Duodenal mucosa (tissue), 2 donors: ENCODE measurements around the gene HABP4.
A peak's percentile ranks its signal among the peaks of the same experiment; 100 is the strongest.

Experiments
- H3K27ac ChIP-seq: one replicate; pipeline ENCODE4 v1.7.0; 2013; ENCODE audit warnings: low read depth, low read length
- H3K27me3 ChIP-seq, 2 donors: one replicate each; pipeline ENCODE4 v1.7.0; 2013; ENCODE audit warnings: low read length in 2 of 2, control low read depth in 1 of 2; ENCODE audit not compliant: insufficient read depth in 2 of 2, control insufficient read depth in 1 of 2
- H3K36me3 ChIP-seq, 2 donors: one replicate each; pipeline ENCODE4 v1.7.0; 2013; ENCODE audit warnings: low read length in 2 of 2, control low read depth in 1 of 2; ENCODE audit not compliant: insufficient read depth in 2 of 2, control insufficient read depth in 1 of 2
- H3K4me1 ChIP-seq, 2 donors: one replicate each; pipeline ENCODE4 v1.7.0; 2013; ENCODE audit warnings: low read length in 2 of 2, control low read depth in 1 of 2; ENCODE audit not compliant: insufficient read depth in 2 of 2, control insufficient read depth in 1 of 2
- H3K4me3 ChIP-seq, 2 donors: one replicate each; pipeline ENCODE4 v1.7.0; 2013; ENCODE audit warnings: low read length in 2 of 2, low read depth in 1 of 2
- H3K9ac ChIP-seq, 2 donors: one replicate each; pipeline ENCODE4 v1.7.0; 2013; ENCODE audit warnings: low read length in 2 of 2, low read depth in 1 of 2
- H3K9me3 ChIP-seq, 2 donors: one replicate each; pipeline ENCODE4 v1.7.0; 2013; ENCODE audit warnings: low read length in 2 of 2, control low read depth in 1 of 2; ENCODE audit not compliant: control insufficient read depth in 1 of 2

Gene HABP4

DNA sequence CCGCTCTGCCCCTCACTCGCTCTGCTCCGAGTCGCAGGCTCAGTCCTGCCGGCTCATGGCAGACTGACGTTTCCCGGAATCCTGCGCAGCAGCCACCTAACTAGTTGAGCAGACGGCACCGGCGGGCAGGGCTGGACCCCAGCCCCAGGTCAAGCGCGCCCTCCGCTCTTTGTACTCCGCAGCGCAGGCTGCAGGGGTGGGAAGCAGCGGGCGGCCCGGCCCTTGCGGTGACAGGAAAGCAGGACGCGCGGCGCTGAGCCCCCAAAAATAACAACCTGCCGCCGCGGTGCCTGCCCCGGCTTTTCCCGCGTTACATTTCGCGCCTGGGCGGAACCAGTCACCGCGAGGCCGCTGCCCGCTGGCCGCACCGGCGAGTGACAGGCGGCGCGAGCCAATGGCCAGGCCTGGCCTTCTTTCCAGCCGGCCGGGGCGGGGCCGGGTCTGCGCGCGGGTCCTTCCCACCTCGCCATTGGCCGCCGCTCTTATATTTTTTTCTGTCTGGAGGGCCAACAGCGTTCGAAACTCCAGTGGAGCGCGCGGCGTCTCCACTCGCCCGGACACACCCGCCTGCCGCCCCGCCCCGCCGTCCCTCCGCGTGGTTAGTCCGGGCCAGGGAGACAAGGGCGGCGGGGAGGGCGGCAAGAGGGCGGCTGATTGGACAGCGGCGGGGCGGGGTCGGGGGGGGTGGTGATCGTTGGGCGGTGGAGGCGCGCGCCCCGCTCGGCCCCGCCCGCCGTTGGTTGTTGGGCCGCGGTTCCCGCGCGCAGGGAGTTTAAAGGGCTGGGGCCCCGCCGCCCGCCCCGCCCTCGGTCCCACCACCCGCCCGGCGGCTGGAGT is 31.7 kb upstream of the HABP4 start, which contains the start of gene ZNF367:
ZNF367 (minus strand) TSS at position 288 of the 837 bp plus-strand sequence. CDS start 338 bp downstream, outside the sequence.
- peak within 1 kb of the TSS; percentile 67 to 97 for H3K9ac ChIP-seq
- H3K27ac ChIP-seq, result peak within 1 kb of the TSS; percentile 98
- peak within 1 kb of the TSS; percentile 91 to 100 for H3K4me3 ChIP-seq
- no peaks in the 10 kb centered on the region for H3K36me3 ChIP-seq
- H3K9me3 ChIP-seq, result no peaks in the 10 kb centered on the region
- H3K4me1 ChIP-seq, result peaks cover 20 to 21% of the 10 kb centered on the region in 2 donors
- H3K27me3 ChIP-seq, result no peaks in the 10 kb centered on the region

DNA sequence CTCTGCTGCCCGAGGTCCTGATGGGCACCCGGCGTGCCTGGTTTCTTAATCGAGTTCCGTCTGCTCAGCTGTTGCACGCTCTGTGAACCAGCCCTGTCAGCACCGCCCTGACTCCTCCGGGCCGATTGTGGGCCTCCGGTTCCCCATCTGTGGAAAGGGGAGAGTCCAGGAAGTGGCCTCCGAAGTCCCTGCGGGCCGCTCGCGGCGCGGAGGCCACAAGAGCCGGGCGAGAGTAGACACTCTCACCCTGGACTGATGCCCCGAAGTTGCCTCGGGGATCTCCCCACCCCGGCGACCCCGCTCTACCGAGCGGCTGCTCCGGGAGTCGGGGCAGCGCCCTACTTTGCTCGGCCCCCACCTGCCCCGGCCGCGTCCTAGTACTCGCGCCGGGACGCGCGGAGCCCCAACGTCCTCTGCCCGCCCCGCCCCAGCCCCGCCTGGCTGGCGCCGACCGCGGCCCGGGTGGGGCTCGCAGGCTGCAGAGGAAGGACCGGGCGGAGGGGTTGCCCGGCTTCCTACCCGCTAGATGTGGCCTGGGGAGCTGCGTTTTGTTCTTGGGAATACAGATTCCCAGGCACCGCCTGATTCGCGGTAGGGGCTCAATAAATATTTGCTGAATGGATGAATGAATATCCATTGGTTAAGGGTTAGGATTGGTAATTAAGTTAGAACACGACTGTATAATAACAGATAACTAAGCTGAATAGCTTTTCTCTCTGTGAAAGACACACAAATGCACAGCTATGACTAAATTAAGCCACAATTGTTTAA is 30.9 kb upstream of the HABP4 start:
- Histone ChIP-seq H3K27ac (peak overlapping the region; percentile 98), H3K9me3 (no peaks in the 10 kb centered on the region), H3K4me1 (peaks cover 16 to 21% of the 10 kb centered on the region in 2 donors), H3K4me3 (peak overlapping the region; percentile 71 to 90), H3K27me3 (no peaks in the 10 kb centered on the region), H3K9ac (peak overlapping the region; percentile 63 to 90), H3K36me3 (no peaks in the 10 kb centered on the region)

DNA sequence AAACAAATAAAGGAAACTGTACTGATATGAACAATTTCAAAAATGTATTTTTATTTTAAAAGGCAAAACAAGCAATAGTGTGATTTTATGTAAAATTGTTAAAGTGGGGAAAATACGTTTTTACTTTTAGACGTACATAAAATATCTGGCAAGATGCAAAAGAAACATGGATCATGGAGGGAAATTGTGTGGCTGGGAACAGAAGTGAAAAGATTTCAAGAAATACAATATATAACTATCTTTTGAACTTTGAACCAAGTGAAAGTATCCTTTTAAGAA is 30.3 kb upstream of the HABP4 start:
- peak overlapping the region; percentile 63 to 90 for H3K9ac ChIP-seq
- H3K27ac ChIP-seq, result peak overlapping the region; percentile 98

GRCh38 chr9:96420468-96421219 is 29.3 kb upstream of the HABP4 start:
- H3K9me3 ChIP-seq, result no peaks in the 10 kb centered on the region
- no peaks in the 10 kb centered on the region for H3K36me3 ChIP-seq
- H3K4me3 ChIP-seq, result no peak overlapping the region
- H3K27me3 ChIP-seq, result no peaks in the 10 kb centered on the region
- H3K9ac ChIP-seq, result peak overlapping the region in 1 of 2 donors; percentile 35
- peaks cover 16 to 25% of the 10 kb centered on the region in 2 donors for H3K4me1 ChIP-seq
- peak overlapping the region; percentile 50 for H3K27ac ChIP-seq

More for the DNA sequence above, 30.3 kb upstream of the HABP4 start:
- peaks cover 16 to 21% of the 10 kb centered on the region in 2 donors for H3K4me1 ChIP-seq
- H3K36me3 ChIP-seq, result no peaks in the 10 kb centered on the region
- peak overlapping the region; percentile 71 to 90 for H3K4me3 ChIP-seq
- no peaks in the 10 kb centered on the region for H3K27me3 ChIP-seq
- H3K9me3 ChIP-seq, result no peaks in the 10 kb centered on the region

GRCh38 chr9:96423322-96423984 is 26.5 kb upstream of the HABP4 start:
- no peak overlapping the region for H3K4me3 ChIP-seq
- H3K27ac ChIP-seq, result no peak overlapping the region
- H3K9ac ChIP-seq, result no peak overlapping the region
- H3K9me3 ChIP-seq, result no peaks in the 10 kb centered on the region
- no peaks in the 10 kb centered on the region for H3K36me3 ChIP-seq
- H3K27me3 ChIP-seq, result no peaks in the 10 kb centered on the region
- H3K4me1 ChIP-seq, result peaks cover 12 to 20% of the 10 kb centered on the region in 2 donors

GRCh38 chr9:96423985-96424336 is 26.0 kb upstream of the HABP4 start:
- H3K4me3 ChIP-seq, result no peak overlapping the region
- no peaks in the 10 kb centered on the region for H3K36me3 ChIP-seq
- peaks cover 12 to 20% of the 10 kb centered on the region in 2 donors for H3K4me1 ChIP-seq
- no peaks in the 10 kb centered on the region for H3K27me3 ChIP-seq
- H3K9me3 ChIP-seq, result no peaks in the 10 kb centered on the region
- no peak overlapping the region for H3K27ac ChIP-seq
- no peak overlapping the region for H3K9ac ChIP-seq

DNA sequence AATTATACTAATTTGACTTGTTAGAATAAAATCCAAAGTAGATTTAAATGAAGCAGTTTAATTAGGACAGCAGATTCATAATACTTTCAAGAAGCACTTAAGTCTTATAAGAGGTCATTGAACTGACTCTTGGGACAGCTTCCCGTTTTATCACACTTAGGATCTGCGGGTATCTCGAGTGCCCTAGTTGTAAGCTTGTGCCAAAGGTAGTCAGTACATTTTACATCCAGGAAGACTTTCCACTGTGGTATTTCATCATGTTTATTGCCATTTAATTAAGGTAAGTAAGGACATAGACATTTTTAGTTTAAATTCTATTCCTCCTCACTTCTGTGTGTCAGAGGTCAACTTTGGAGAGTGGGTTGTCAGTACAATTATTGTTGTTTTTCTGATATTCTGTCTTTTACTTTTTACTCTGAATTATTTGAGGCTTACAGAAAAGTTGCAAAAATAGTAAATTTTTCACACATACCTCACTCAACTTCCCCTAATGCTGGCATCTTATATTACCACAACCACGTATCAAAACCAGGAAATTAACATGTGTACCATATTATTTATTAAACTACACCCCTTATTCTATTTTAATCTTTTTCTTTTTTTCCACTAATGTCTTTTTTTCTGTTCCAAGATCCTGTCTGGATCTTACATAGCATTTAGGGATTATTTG is 24.3 kb upstream of the HABP4 start:
- Histone ChIP-seq H3K9me3 (no peaks in the 10 kb centered on the region), H3K9ac (no peak overlapping the region), H3K27me3 (no peaks in the 10 kb centered on the region), H3K36me3 (no peaks in the 10 kb centered on the region), H3K4me3 (no peak overlapping the region), H3K27ac (no peak overlapping the region), H3K4me1 (peaks cover 5 to 8% of the 10 kb centered on the region in 2 donors)

- H3K9ac ChIP-seq, result no peak overlapping the region
- H3K36me3 ChIP-seq, result no peaks in the 10 kb centered on the region
- no peak overlapping the region for H3K27ac ChIP-seq
- no peaks in the 10 kb centered on the region for H3K27me3 ChIP-seq
- no peak overlapping the region for H3K4me3 ChIP-seq
- no peaks in the 10 kb centered on the region for H3K9me3 ChIP-seq
- H3K4me1 ChIP-seq, result peaks cover 0 to 5% of the 10 kb centered on the region in 2 donors
Measured at GRCh38 chr9:96429732-96430131, 20.2 kb upstream of the HABP4 start.

- H3K4me1 ChIP-seq, result peaks cover 0 to 3% of the 10 kb centered on the region in 2 donors
- no peaks in the 10 kb centered on the region for H3K27me3 ChIP-seq
- no peak overlapping the region for H3K27ac ChIP-seq
- no peaks in the 10 kb centered on the region for H3K9me3 ChIP-seq
- H3K4me3 ChIP-seq, result no peak overlapping the region
- no peaks in the 10 kb centered on the region for H3K36me3 ChIP-seq
- no peak overlapping the region for H3K9ac ChIP-seq
Measured at GRCh38 chr9:96430377-96430776, 19.6 kb upstream of the HABP4 start.
